HG03558 (cell line): ENCODE data around the gene MEGF6.

Experiments used
- ATAC-seq: cut with Tn5 transposase; IDR thresholded peaks from one replicate; pipeline ENCODE4 v1.9.1; 2021; ENCODE audit warnings: moderate number of reproducible peaks; ENCODE audit not compliant: unreplicated experiment; ENCODE audit errors: extremely low read depth

MEGF6 gene

DNA sequence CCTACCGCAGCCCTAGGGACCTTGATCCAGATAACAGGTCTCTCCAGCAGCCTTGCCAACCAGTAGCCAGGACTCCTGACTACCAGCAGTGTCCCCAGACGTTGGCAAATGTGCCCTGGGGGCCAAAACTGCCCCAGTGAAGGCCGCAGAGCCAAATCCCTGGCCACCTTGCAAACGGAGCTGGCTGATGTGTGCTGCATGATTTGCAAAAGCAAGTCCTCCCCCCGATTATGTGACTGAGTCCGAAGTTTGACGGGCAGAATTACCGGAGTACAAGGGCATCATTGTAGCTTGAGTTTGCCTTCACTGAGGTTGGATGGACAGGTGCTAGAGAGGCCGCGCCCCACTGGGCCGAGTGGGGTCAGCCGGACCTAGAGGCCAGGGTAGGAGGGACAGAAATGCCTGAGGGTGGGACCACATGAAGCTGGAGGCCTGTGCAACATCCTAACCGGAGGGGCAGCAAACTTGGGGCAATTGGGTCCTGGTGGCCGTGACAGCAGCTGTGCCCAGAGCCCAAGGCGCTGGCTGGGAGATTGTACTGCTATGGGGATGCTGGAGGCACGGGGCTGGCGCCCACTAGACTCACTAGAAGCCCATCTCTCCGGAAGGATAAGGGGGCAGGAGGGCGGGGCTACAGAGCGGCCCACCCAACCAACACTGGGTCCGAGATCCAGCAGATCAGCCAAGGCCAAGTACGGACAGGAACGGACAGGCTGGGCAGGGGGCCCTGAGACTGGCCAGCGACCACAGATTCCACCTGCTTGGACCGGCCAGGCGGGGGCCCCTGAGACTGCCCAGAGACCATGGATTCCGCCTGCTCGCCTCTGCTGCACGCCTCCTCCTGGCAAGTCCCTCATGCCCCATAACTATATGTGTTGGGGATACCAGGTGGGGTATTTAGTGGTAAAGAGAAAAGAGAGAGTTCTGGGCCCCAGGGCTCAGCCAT lies 154.1 kb downstream of the MEGF6 start:
- ATAC-seq = no peak

DNA sequence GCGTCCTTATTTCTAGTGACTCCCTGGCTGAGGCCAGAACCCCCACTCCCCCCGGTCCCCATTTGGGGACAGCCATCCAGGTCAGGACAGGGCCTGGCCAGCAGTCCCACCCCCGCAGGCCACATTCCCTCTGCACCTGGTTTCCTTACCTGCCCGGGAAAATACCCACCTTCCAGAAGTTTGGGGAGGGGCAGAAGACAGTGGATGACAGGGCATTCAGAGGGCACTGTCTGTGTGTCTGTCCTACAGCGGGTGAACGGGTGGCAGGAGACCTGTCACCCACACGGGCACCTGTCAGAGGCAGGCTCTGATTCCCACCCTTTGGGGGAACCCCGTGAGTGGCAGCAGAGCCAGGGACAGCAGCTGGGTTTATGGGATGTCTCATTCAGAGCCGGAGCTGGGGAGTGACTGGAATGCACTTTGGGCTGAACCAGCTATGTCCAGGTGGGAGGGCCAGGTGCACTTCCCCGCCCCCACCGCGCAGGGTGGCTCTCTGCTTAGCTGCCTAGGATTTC lies 154.8 kb downstream of the MEGF6 start:
- ATAC-seq = no peak

DNA sequence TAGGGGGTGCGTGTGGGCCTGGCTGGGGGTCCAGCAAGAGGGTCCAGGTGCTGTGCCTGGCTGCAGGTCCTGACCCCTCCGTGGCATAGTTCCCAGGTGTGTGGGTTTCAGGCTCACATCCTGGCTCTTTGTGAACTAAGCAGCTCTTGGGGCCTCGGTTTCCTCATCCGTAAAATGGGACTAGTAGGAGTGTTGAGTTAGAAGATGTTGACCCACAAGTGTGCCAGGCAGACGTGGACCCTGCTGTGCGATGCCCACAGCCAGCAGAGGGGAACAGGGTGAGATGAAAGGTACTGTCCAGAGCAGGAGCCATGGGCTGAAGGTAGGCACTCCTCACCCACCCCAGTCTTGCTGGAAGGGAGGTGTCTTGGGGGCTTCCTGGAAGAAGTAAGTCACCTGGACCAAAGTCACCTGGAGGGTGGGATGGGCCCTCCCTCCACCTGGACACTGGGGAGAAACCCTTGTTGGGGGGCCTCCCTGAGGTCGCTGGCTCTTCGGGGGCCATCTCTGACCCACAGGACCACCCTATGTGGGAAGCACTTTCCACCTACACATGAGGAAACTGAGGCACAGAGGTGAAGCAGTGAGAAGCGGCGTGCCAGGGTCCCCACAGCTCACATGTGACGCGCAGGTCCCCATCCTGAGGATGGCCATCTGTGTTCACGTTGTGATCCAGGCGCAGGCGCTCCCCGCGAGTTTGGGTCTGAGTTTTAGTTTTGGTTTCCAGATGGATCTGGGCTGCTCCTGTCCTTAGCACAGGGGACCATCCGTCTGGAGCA lies 155.4 kb downstream of the MEGF6 start:
- ATAC-seq = no peak

DNA sequence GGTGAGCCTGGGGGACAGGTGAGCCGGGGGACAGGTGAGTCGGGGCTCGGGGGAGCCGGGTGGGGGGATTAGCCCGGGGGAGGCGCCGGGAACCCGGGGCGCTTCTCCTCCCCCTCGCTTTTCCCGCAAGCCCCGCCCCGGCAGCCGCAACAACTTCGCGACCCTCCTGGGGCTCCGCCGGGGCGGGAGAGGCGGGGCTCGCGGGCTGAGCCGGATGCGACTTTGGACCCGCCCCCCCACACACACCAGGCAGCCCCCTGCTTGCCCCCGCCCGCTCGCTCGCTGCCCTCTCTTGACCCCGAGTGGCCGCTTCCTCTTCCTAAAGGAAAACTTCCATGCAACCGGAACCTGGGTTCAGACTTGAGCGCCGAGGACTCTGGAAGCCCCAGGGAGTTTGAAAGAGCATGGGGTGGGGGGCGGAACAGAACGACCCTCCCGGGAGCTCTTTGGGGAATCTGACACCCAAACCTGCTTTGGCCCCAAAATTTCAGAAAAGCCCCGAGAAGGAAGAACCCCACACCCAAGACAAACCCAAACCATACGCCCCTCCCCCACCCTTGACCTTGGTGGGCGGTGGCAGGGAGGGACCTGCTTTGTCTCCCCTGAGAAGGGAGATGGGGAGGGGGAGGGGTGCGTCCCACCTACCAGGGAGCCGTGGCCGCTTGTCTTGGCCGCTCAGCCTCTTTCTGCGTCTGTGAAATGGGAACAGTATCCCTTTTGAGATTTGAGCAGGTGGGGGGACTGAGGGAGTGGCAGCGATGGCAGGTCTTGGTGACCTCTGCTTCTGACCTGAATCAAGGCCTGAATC lies 156.3 kb downstream of the MEGF6 start:
- ATAC-seq = no peak

DNA sequence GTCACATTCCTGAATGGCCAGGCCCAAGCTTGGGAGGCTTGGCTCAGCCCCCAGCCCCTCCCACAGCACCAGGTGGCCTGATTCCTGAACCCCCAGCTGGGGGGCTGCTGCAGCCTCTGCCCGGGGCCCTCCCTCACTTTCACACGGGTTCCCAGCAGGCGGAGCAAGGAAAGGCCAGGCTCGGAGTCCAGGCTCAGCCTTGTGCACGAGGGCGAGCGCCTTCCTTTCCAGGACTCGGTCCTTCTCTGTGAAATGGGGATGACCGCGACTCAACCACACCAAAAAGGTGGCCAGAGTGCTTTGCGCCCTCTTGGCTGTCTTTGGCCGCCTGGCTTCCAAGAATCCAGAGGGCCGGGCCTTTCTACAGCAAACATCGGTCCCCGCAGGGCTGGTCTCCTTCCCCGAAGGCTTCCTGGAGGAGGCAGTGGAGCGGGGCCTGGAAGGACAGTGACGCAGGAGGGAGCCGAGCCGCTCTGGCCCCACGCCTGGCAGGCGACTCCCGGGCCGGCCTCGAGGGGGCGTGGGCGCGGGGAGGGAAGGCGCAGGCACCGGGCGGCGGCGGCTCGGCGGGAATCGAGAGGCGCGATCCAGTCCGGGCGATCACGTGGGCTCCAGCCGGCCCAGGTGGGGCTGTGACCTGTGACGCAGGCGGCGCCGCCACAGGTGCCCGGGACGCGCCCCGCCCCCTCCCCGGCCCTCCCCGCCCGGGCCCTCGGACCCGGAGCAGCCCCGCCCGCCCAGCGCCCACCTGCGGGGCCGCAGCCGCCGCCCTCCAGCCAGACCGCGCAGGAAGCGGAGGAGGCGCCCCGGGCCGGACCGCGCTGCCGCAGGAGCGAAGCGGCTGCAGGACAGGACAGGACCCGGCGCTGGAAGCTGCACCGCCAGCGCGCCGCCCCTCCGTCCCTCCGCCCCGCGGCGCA lies 157.2 kb downstream of the MEGF6 start, which contains the start of gene ARHGEF16:
ARHGEF16 (plus strand) TSS at position 775 of the 920 bp plus-strand sequence. CDS start 8,420 bp downstream, outside the sequence.
- no peak for ATAC-seq

DNA sequence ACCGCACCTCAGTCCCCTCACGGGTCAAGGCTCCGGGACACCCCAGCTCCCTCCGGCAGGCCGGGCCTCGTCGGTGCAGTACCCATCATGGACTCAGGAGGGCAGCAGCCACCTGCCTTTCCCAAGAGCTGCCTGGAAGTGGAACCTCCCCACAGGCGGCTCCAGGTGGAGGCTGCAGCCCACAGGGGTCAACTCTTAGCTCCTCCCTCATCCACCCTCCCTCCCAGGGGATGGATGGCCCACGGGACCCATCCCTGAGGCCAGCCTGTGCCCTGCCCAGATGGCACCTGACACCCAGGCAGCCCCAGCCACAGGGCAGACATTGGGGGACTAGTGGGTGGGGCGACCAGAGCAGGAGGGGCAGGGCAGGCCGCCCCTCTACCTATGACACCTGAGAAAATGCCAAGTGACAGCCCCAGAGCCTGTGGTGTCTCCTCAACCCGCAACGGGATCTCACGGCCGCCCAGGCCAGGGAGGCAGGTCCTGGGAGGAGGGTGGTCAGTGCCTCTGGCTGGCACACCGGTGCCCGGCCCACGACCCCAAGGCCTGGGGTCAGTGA lies 158.0 kb downstream of the MEGF6 start:
- ATAC-seq = no peak

DNA sequence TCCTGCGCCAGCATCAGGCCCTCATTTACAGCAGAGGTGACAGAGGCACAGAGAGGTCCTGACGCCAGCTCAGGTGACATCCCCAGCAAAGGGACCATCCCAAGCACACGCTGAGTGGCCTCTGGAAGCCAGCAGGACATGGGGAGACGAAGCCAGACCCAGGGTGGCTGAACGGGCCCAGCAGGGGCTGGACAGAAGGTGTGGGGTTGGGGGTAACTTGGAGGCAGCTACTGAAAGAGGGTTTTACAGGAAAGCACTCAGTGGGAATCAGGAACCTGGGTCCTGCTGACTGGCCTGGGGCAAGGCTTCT lies 158.5 kb downstream of the MEGF6 start:
- no peak for ATAC-seq

DNA sequence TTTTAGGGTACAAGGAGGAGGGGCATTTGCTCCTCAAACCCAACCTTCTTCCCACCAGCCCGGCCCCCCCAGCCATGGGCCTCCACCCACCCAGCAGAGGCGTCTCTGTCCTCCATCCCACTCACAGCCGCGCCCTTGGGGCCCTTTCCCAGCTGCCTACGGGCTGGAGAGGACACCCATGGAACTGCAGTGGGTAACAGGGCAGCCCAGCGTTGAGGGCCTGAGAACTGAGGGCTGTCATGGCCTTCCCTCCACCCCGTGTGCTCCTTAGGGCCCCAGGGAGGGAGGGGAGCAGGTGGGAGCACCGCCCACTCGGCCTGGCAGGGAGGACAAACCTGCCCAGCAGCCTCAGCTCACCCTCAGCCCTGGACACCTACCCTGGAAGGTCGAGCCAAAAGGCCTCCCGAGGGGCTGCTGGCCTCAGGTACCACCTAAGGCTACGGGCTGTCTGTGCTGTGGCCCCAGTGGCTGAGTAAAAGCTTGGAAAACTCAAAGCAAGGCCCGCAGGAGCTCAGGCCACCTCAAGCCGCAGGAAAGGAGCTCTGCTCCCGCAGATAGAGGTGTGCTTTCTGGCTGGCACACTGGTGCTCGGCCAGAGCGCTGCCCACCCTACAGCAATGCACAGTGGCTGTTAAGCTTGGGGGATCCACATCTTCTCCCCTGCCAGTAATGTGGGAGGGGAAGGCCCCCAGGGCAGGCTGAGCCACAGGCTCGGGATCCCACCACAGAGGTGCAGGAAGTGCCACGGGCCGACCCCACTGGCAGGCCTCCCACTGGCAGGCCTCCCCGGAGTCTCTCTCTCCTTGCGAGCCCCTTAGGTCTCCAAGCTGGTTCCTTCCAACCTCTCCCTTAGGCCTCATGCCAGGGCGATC lies 159.1 kb downstream of the MEGF6 start:
- no peak for ATAC-seq

DNA sequence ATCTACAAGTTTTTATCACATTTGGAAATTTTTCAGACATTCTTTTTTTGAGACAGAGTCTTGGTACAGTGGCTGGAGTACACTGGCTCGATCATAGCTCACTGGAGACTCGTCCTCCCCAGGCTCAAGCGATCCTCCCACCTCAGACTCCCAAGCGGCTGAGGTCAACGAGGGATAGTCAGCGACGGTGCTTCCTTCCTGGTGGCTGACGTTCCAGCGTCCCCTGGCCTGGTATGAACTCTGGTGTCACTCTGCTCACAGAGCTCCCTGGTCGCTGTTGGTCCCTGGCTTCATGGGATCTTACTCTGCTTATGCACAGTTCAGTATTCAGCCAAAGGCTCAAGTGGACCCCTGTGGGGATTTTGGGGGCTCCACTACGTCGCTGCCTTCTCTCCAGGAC lies 160.3 kb downstream of the MEGF6 start:
- ATAC-seq = no peak

DNA sequence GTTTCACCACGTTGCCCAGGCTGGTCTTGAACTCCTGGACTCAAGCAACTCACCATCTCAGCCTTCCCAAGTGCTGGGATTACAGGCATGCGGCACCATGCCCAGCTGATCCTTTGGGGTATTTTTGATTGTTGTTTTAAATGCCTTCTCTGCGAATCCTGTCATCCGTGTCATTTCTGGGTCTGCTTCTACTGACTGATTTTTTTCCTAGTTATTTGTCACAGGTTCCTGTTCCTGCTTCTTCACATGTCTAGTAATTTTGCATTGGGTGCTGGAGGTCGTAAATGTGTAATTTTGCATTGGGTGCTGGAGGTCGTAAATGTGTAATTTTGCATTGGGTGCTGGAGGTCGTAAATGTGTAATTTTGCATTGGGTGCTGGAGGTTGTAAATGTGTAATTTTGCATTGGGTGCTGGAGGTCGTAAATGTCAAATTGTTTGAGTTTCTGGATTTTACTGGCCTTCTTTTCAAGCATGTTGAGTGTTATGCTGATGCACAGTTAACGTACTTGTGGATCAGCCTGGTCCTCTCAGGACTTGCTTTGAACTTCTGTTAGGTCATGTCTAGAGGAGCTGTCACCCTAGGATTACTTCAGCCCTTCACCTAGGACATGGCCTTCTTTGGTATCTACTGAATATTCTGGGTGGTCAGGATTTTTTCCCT lies 161.0 kb downstream of the MEGF6 start:
- no peak for ATAC-seq

DNA sequence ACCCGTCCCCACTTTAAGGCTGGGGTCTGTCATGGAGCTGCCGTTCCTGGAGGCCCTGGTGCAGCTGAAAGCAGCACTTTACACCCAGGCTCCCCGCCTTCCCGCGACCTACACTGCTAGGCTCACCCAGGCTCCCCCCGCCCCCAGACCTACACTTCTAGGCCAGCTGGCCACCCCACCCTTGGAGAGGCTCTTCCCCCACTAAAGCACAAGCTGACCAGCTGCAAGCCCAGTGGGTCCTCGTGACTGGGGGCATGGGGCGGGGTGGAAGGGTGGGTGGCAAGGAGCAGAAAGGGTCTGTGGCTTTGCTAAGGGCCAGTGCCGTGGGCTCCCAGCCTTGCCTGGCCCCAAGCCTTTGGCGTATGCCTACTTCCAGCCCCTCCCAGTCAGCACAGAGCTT lies 166.6 kb downstream of the MEGF6 start:
- no peak for ATAC-seq

DNA sequence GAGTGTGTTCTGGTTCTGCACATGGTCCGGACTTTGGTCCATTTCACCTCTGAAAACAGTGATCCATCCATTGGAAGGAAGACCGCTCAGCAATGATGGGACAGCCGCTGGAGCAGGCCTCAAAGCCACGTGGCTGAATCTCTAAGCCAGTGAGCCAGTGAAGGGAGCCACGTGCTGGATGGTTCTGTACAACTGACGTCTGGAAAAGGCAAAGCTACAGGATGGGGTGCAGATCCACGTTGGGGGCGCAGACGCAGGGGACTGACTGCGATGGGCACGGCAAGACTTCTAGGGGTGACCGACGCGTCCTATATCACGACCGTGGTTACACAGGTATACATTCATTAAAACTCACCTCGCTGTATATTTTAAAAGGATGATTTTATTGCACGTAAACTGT lies 167.0 kb downstream of the MEGF6 start:
- ATAC-seq = no peak

DNA sequence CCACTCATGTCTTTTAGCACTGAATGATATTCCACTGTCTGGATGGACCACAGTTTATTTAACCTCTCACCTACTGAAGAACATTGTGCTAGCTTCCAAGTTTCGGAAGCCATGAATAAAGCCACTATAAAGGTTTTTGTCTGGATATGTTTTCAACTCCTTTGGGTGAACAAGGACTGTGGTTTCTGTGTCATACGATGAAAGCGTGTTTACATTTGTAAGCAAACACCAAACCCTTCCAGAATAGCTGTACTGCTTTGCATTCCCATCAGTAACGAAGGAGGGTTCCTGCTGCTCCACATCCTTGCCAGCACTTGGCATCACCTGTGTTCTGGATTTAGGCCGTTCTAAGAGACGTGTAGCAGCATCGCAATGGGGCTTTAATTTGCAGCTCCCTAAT lies 167.5 kb downstream of the MEGF6 start:
- no peak for ATAC-seq

DNA sequence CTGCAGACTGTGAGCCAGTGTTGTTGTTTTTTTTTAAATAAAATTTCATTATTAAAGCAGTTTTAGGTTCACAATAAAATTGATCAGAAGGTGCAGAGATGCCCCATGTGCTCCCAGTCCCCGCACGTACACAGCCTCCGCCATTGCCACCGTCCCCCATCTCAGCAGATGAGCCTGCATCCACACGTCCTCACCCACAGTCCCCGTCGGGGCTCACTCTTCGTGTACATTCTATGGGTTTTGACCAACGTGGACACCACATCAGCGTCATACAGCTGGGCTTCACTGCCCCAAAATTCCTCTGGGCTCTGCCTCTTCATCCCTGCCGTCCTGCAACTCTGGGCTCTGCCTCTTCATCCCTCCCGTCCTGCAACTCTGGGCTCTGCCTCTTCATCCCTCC lies 168.4 kb downstream of the MEGF6 start:
- no peak for ATAC-seq

DNA sequence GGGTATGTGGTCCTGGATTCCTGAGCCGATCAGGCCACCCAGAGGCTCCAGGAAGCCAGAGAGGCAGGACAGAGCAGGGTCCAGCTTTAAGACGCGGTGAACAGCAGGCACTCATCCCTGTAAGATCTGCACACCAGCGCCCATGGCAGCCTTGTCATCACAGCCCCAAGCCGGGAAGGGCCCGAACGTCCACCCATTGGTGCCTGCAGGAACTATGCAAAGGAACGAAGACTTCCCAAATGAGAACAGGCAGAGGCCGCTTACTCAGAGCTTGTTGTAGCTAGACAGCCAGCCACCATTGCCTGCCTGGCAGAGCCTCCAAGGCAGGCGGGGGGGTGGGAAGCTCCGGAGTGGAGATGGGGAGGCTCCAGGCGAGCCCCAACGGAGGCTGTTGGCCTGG lies 169.0 kb downstream of the MEGF6 start:
- ATAC-seq = no peak

DNA sequence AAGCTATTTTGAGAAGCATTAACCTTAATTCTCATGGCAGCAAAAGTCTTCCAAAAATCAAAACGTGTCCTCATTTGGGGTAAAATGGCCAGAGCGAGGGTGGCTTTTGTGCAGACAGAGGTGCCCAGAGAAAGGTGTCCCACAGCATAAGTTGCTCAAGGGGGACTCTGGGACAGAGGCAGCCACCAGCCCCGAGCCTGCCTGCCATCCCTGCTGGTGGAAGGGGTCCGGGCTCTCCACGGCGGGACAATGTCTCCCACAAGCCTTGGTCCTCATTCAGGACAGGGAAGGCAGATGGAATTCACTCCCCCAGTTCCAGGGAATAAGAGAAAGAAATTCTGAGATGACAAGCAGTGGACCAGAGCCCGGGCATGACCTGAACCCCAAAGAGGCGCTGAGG lies 169.4 kb downstream of the MEGF6 start:
- ATAC-seq = no peak

DNA sequence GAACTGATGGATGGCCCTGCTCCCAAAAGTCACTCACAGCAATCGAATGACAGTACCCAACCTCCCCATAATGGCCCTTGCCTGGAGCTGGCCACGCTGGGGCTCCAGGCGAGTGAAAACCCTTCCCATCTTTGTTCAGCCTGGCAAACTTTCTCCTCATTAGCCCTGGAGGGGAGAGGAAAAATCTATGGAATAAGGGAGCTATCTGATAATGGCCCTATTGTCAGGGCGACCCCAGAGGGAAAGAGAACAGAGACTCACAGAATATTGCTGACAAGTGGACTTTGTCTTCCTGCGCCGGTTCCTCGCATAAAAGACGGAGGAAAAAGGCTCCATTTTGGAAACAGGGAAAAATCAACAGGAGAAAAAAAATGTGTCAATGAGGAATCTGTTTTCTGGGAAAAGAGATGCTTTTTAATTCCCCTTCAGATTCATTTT lies 169.9 kb downstream of the MEGF6 start:
- ATAC-seq = no peak
